Kasumi-1 (cell line): ENCODE data around the gene GRM1.

Source experiments
- DNase-seq, 2 experiments: peaks; one replicate each; lab custom pipeline; 2025; lab: John Stamatoyannopoulos, UW

GRM1 gene

DNA sequence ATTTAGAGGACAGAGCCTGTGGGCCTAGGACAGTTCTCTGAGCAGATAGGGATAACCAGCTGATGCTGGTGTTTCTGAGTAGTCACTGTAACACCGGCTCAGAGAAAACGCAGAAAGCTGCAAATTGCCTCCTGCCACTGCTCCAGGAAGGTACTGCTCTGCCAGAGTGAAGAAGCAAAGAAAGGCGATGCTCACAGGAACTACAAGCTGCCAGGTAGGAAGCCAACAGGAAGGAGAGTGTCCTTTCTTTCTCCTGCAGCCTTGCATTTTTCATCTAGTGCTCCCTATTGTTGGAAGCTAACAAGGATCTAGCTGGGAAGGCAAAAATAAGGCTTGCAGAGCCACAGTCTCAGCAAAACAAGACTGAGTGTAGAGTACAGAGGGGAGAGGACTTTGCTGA, 444.1 kb downstream of the GRM1 start:
- DNase-seq = no peak

DNA sequence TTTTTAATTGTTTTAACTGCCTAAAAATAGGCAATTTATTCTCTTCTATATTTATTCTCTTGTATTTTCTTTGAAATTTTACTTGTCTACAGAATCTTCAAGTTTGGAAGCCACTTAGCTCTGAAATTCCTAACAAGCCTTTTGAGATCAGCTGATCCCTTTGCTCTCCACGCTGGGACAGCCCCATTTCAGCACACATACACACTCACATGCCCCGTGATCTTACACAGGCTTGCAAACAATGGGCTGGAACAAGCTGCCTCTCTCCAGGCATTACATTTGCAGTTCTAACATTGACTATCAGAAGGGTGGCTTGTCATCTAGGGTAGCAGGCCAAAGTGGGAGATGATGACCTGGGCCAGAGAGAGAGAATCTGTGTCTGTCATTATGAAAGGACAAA, 452.7 kb downstream of the GRM1 start:
- no peak for DNase-seq

DNA sequence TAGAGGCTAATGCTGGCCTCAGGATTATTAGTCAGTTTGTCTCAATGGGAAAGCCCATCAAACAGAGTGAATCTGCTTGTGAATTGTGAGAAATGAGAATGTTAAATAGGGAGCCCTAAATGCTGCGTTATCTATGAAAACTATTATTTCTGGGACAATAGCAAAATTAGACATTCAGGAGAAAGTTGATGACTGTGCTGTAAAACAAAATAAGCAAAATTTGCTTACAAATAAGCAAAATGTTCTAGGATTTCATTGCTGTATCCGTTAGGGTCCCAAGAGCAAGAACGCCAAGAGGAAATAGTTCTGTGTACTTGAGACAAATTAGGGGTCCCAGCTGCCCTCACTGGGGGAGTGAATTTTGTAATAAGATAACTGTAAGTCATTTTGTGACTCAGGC, 455.5 kb downstream of the GRM1 start:
- no peak for DNase-seq
